HG03159 (cell line): Measurements from ENCODE around the gene KIAA0040.

Experiments
- ATAC-seq: cut with Tn5 transposase; IDR thresholded peaks from one replicate; pipeline ENCODE4 v1.9.1; 2021; ENCODE audit warnings: mild to moderate bottlenecking, moderate library complexity; ENCODE audit not compliant: unreplicated experiment

KIAA0040 gene

GRCh38 chr1:175145899-175146528 lies 46.6 kb downstream of the KIAA0040 start:
- no peak for ATAC-seq

- ATAC-seq, result no peak
Observed at GRCh38 chr1:175138579-175138978, 54.0 kb downstream of the KIAA0040 start.

GRCh38 chr1:175137369-175137768 lies 55.2 kb downstream of the KIAA0040 start:
- no peak for ATAC-seq

GRCh38 chr1:175136246-175136645 lies 56.3 kb downstream of the KIAA0040 start:
- ATAC-seq, result no peak

GRCh38 chr1:175134500-175134899 lies 58.1 kb downstream of the KIAA0040 start:
- ATAC-seq, result no peak

GRCh38 chr1:175133673-175134435 lies 58.7 kb downstream of the KIAA0040 start:
- no peak for ATAC-seq

GRCh38 chr1:175132436-175132835 lies 60.1 kb downstream of the KIAA0040 start:
- no peak for ATAC-seq

- ATAC-seq, result no peak
Observed at GRCh38 chr1:175131095-175131494, 61.5 kb downstream of the KIAA0040 start.

GRCh38 chr1:175130649-175131045 lies 61.9 kb downstream of the KIAA0040 start:
- no peak for ATAC-seq

- ATAC-seq, result no peak
Observed at GRCh38 chr1:175129997-175130648, 62.5 kb downstream of the KIAA0040 start.

- ATAC-seq, result no peak
Observed at GRCh38 chr1:175129644-175129996, 63.0 kb downstream of the KIAA0040 start.

- ATAC-seq, result no peak
Observed at GRCh38 chr1:175129182-175129581, 63.4 kb downstream of the KIAA0040 start.

- ATAC-seq, result no peak
Observed at GRCh38 chr1:175128523-175128922, 64.1 kb downstream of the KIAA0040 start.

GRCh38 chr1:175127565-175127964 lies 65.0 kb downstream of the KIAA0040 start:
- ATAC-seq, result no peak

- no peak for ATAC-seq
Observed at GRCh38 chr1:175126347-175126746, 66.2 kb downstream of the KIAA0040 start.

GRCh38 chr1:175124861-175125260 lies 67.7 kb downstream of the KIAA0040 start:
- no peak for ATAC-seq

GRCh38 chr1:175120511-175120910 lies 72.1 kb downstream of the KIAA0040 start:
- ATAC-seq, result no peak

GRCh38 chr1:175118375-175119367 lies 73.9 kb downstream of the KIAA0040 start:
- ATAC-seq, result no peak

GRCh38 chr1:175116903-175117302 lies 75.7 kb downstream of the KIAA0040 start:
- ATAC-seq, result no peak

- no peak for ATAC-seq
Observed at GRCh38 chr1:175116210-175116798, 76.3 kb downstream of the KIAA0040 start.
